HL-60 (cell line): ENCODE data around the gene GUCY1B1.

Experiments
- DNase-seq, 2 experiments: peaks; one replicate each; pipeline ENCODE4 v3.0.0-alpha.2; 2010 to 2020; ENCODE audit warnings: low read depth in 1 of 2, low spot score in 1 of 2
- H3K27ac ChIP-seq: fragments of 250-450 bp; sonication (Bioruptor Pico); replicated peaks from 2 replicates; pipeline ENCODE4 v1.5.1; 2020; ENCODE audit warnings: mild to moderate bottlenecking, moderate library complexity
- H3K27me3 ChIP-seq: fragments of 250-450 bp; sonication (Bioruptor Pico); 2 replicates; pipeline ENCODE4 v1.5.1; 2021; ENCODE audit warnings: mild to moderate bottlenecking, moderate library complexity; ENCODE audit not compliant: insufficient read depth, poor library complexity, severe bottlenecking
- H3K4me3 ChIP-seq: replicated peaks from 2 replicates; pipeline ENCODE4 v1.5.1; 2011; ENCODE audit warnings: mild to moderate bottlenecking, control low read depth, low read length; ENCODE audit not compliant: insufficient read depth
- GABPA ChIP-seq: IDR thresholded peaks from 2 replicates; pipeline ENCODE4 v1.6.1; 2012; ENCODE audit warnings: low read depth
- POLR2AphosphoS5 ChIP-seq: IDR thresholded peaks from 2 replicates; pipeline ENCODE4 v1.6.1; 2012; ENCODE audit warnings: low read depth
- SPI1 ChIP-seq: IDR thresholded peaks from 2 replicates; pipeline ENCODE4 v1.6.1; 2012; ENCODE audit warnings: low read depth, mild to moderate bottlenecking, borderline replicate concordance
- TF ChIP-seq, protein P1 (sequence below): IDR thresholded peaks from one replicate; pipeline ENCODE4 v1.5.1; 2011; ENCODE audit warnings: low read length, control low read depth, inconsistent platforms; ENCODE audit not compliant: insufficient read depth
- TF ChIP-seq, protein P2 (sequence below): IDR thresholded peaks from 2 replicates; pipeline ENCODE4 v1.6.1; 2012; ENCODE audit warnings: low read depth; ENCODE audit not compliant: insufficient replicate concordance

GUCY1B1 gene

DNA sequence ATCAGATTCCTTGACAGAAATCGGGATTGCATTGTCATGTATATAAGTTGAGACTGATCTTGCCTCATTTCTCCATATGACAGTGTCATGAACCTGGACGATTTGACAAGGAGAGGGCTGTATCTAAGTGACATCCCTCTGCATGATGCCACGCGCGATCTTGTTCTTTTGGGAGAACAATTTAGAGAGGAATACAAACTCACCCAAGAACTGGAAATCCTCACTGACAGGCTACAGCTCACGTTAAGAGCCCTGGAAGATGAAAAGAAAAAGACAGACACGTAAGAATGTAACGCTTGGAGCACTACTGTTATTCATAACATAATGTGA is 40.9 kb downstream of the GUCY1B1 start:
- H3K4me3 ChIP-seq = no peak overlapping the region
- no peak for DNase-seq
- TF ChIP-seq SPI1 = no peak
- no peak for TF ChIP-seq GABPA
- TF ChIP-seq, protein P1, sequence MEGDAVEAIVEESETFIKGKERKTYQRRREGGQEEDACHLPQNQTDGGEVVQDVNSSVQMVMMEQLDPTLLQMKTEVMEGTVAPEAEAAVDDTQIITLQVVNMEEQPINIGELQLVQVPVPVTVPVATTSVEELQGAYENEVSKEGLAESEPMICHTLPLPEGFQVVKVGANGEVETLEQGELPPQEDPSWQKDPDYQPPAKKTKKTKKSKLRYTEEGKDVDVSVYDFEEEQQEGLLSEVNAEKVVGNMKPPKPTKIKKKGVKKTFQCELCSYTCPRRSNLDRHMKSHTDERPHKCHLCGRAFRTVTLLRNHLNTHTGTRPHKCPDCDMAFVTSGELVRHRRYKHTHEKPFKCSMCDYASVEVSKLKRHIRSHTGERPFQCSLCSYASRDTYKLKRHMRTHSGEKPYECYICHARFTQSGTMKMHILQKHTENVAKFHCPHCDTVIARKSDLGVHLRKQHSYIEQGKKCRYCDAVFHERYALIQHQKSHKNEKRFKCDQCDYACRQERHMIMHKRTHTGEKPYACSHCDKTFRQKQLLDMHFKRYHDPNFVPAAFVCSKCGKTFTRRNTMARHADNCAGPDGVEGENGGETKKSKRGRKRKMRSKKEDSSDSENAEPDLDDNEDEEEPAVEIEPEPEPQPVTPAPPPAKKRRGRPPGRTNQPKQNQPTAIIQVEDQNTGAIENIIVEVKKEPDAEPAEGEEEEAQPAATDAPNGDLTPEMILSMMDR = no peak
- TF ChIP-seq, protein P2, sequence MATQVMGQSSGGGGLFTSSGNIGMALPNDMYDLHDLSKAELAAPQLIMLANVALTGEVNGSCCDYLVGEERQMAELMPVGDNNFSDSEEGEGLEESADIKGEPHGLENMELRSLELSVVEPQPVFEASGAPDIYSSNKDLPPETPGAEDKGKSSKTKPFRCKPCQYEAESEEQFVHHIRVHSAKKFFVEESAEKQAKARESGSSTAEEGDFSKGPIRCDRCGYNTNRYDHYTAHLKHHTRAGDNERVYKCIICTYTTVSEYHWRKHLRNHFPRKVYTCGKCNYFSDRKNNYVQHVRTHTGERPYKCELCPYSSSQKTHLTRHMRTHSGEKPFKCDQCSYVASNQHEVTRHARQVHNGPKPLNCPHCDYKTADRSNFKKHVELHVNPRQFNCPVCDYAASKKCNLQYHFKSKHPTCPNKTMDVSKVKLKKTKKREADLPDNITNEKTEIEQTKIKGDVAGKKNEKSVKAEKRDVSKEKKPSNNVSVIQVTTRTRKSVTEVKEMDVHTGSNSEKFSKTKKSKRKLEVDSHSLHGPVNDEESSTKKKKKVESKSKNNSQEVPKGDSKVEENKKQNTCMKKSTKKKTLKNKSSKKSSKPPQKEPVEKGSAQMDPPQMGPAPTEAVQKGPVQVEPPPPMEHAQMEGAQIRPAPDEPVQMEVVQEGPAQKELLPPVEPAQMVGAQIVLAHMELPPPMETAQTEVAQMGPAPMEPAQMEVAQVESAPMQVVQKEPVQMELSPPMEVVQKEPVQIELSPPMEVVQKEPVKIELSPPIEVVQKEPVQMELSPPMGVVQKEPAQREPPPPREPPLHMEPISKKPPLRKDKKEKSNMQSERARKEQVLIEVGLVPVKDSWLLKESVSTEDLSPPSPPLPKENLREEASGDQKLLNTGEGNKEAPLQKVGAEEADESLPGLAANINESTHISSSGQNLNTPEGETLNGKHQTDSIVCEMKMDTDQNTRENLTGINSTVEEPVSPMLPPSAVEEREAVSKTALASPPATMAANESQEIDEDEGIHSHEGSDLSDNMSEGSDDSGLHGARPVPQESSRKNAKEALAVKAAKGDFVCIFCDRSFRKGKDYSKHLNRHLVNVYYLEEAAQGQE = no peak
- no peak for TF ChIP-seq POLR2AphosphoS5
- no peaks in the 10 kb centered on the region for H3K27me3 ChIP-seq
- H3K27ac ChIP-seq = no peak overlapping the region

DNA sequence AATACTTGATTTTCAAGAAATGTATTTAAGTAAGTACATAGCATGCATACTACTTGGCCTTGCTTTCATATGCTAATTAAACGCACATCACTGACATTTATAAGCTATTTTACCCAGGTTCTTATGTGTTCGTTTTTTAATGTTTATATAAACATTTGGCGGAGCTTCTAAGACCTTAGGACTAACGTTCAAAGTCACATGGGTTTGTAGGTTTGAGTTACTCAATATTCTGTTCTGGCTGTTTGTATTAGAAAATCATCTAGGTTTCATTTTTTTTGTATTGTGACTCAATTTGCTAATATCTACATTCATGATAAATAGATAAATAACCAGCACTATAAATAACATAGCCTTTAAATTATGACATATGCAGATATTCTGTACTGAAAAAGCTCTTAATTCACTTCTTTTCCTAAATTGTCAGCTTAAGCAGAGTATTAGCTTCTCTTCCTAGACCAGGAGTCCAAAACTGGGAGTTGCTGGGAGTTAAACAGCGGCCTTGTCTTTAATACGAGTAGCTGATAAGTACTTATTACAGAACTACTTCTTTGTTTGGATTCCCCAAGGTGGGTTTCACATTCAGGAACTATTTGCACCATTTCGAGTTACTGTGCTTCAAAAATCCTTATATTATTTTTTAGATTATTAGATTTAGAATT is 42.0 kb downstream of the GUCY1B1 start:
- DNase-seq = no peak

DNA sequence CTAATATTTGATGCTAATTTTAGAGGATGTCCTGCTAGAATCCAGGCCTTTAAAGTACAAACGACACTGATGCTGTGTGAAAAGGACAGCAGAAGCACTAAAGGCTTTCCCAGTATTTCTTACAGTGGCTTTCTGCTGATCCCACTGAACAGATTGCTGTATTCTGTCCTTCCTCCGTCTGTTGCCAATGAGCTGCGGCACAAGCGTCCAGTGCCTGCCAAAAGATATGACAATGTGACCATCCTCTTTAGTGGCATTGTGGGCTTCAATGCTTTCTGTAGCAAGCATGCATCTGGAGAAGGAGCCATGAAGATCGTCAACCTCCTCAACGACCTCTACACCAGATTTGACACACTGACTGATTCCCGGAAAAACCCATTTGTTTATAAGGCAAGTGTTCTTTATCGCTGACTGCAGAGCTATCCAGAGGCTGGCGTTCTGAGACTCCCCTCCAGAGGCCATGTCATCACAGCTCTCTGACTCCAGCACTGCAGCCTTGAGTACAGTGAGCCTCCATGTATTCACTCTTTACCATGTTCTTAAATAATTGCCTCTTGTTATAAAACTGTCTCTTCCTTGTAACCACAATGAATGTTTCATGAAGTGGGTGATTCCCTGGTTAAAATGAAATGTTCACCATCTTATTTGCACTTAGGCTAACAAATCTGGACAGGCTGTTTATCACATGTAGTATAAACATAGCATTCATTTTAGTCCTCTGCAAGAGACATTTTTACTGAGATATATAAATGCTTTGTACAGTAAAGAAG is 43.6 kb downstream of the GUCY1B1 start:
- no peak overlapping the region for H3K27ac ChIP-seq
- TF ChIP-seq GABPA = no peak
- TF ChIP-seq, protein P2 = no peak
- no peak for TF ChIP-seq SPI1
- H3K27me3 ChIP-seq = no peaks in the 10 kb centered on the region
- H3K4me3 ChIP-seq = no peak overlapping the region
- DNase-seq = no peak

More for the DNA sequence above, 42.0 kb downstream of the GUCY1B1 start:
- TF ChIP-seq GABPA = no peak
- TF ChIP-seq POLR2AphosphoS5 = no peak
- Histone ChIP-seq H3K4me3 (no peak overlapping the region), H3K27ac (no peak overlapping the region), H3K27me3 (no peaks in the 10 kb centered on the region)

DNA sequence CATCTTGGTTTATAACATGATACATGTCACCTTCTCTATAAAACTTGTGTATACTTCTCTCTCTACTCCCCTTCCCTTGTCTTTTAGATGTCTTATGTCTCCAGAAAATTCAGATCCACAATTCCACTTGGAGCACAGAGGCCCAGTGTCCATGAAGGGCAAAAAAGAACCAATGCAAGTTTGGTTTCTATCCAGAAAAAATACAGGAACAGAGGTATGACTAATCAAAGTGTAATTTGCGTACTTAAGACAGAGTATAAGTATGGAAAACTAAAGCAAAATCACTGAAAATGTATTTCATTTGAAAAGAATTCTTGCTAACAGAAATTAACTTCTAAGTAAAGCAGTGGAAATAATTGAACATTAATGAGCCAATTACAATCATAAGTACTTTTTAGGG is 46.2 kb downstream of the GUCY1B1 start:
- H3K27me3 ChIP-seq = no peaks in the 10 kb centered on the region
- TF ChIP-seq, protein P1 = no peak
- TF ChIP-seq SPI1 (no peak), GABPA (no peak)
- TF ChIP-seq, protein P2 = no peak
- DNase-seq = no peak
- H3K27ac ChIP-seq = no peak overlapping the region
- no peak overlapping the region for H3K4me3 ChIP-seq
